GM18511 (cell line): ENCODE results near the gene SSMEM1.
"Not testable (repeated sequence)": the region's sequence is repeated elsewhere in the genome, so short reads cannot be mapped to it uniquely, and the experiment has no call there.

Experiments used
- ATAC-seq: cut with Tn5 transposase; IDR thresholded peaks from one replicate; pipeline ENCODE4 v1.9.1; 2021; ENCODE audit warnings: mild to moderate bottlenecking, moderate library complexity; ENCODE audit not compliant: unreplicated experiment

Gene SSMEM1

DNA sequence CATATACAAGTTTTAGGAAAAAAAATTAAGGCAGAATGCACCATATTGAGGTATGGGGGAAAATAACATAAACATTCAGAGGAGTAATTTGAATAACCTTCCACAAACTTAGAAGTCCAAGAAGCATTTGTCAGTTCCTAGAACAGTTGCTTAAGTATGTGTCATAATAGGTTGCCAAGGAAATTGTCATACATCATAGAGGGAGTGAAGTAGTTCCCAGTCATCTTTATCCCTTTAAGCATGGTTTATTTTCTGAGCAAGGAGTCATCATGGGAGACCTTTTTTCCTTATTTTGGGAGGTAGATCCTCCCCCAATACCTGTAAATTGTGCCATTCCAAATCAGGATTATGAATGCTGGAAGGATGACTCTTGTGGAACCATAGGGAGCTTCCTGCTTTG is at the start of gene SSMEM1:
TSS of gene SSMEM1 (plus strand) at position 219 of the 400 bp plus-strand sequence. CDS start at position 270, 51 bp downstream.
- ATAC-seq = no peak

GRCh38 chr7:130160023-130160422 is 47.6 kb upstream of the SSMEM1 start:
- ATAC-seq = no peak

- no peak for ATAC-seq
Observed at GRCh38 chr7:130160455-130160854, 47.2 kb upstream of the SSMEM1 start.

- ATAC-seq = no peak
Observed at GRCh38 chr7:130162196-130162595, 45.5 kb upstream of the SSMEM1 start.

DNA sequence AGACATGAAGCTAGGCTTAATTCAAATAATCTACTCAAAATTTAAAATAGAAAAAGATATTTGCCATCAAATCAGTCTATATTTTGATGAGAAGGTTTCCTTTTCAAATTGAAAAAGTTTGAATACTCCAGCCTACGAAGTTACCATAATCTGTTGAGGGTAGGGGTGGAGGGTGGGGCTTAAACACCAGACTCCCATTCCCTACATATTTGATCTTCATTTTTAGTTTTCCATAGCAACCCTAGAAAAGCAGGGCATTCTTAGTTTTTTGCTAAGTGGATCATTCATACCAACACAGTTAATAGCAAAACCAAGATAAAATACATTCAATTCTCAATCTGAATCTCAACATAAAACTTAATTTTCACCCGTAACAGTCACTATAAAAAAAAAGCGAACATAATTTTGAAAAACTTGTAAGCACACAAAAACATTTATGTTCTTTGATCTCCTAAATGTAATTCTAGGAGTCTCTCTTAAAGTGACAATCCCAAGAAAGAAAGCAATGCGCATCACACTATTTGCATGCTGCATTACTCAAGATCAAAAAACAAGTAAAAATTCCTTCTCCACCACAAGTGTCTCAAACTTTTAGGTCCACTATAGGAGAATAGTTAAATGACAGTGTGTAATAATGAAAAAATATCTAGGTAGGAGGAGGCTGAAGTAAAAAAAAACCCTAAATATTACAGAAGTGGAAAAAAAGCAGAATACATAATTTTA is 33.3 kb upstream of the SSMEM1 start:
- ATAC-seq = no peak

DNA sequence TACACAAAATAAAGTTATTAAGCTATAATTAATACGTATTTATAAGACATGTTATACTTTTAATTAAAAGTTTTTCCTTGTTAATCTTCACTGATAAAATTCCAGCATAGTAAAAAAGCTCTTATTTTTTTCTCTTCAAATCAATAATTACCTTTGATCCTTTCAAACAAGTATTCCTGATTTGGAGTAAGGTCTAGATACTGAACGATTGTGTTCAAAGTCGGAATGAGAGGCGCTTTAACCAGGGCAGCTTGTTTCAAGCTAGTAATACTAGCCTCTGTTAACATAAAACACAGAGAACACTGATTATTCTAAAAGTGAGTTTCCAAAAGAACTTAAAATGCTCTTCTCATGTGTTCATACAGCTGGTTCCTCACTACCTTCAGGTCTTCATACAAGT is 29.4 kb upstream of the SSMEM1 start:
- no peak for ATAC-seq

- ATAC-seq = no peak
Observed at GRCh38 chr7:130179631-130180030, 28.0 kb upstream of the SSMEM1 start.

DNA sequence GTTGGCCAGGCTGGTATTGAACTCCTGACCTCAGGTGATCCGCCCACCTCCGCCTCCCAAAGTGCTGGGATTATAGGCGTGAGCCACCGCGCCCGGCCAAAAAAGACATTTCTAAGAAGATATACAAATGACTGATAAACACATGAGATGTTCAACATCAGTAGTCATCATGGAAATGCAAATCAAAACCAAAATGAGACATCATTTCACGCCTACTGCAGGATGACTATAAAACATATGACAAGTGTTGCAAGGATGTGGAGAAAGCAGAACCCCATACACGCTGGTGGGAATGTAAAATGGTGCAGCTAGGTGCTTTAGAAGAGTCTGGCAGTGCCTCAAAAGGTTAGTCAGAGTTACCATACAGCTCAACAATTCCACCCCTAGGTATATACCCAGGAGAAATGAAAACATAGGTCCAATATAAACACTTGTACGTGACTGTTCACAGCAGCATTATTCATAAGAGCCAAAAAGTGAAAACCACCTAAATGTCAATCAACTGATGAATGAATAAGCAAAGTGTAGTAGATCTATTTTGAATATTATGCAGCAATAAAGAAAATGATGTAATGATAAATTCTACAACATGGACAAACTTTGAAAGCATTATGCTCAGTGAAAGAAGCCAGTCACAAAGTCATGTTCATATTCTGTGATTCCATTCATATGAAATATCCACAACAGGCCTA is 26.9 kb upstream of the SSMEM1 start:
- no peak for ATAC-seq

GRCh38 chr7:130181263-130181605 is 26.4 kb upstream of the SSMEM1 start:
- no peak for ATAC-seq

DNA sequence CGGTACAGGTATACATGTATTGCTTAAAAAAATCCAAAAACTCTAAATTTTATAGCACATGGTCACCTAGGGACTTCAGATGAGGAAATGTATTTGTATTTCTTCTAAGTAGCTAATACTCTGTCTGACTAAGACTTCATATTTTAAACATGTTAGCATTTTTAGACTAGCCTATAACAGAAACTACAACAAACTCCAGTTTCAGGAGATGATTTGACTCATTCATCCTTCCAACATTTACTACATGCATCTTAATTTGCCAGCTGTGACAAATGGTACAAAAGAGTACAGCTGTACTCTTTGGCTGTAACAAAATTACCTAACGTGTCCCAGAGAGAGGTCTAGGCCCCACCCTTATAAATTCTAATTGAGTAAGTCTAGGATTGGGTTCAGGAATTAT is 24.7 kb upstream of the SSMEM1 start:
- peak; percentile 81 for ATAC-seq

DNA sequence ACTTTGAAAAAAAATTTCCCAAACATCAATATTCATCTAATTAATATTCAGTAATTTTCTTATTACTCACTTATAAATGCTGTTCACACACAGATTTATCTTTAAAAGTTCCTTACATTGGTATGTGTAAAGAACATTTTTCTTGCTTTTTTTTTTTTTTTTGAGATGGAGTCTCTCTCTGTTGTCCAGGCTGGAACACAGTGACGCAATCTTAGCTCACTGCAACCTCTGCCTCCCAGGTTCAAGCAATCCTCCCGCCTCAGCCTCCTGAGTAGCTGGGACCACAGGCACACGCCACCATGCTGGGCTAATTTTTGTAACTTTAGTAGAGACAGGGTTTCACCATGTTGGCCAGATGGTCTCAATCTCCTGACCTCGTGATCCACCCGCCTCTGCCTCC is 23.3 kb upstream of the SSMEM1 start:
- not testable (repeated sequence) for ATAC-seq

DNA sequence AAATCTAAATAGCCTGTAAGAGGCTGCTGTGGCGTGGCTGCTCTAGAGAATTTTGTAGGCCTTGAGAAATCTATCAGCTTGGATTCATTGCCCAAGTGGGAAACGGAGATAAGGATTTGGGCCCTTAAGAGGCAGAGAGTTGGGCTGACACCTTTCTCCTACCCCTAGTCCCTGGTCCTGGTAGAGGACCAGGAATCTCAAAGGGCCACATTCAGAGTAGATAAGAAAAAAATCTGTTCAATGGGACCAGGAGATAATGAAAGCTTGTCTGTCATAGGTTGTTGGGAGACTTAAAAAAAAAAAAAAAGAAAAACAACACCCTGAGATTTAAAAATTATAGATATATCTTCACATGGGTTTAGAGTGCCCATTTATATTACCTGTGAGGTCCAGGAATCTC is 20.3 kb upstream of the SSMEM1 start:
- no peak for ATAC-seq

DNA sequence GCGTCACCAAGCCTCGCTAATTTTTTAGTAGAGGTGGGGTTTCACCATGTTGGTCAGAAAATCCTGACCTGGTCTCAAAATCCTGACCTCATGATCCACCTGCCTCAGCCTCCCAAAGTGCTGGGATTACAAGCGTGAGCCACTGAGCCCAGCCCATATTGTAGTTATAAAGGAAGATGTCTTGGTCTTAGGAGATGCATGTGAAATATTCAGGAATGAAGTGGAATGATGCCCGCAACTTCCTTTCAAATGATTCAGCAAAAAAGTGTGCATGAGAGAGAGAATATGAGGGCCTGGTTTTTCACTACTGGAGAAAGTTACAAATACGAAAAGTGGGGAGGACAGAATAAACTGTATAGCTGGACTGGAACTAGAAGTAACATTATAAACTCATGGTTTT is 18.3 kb upstream of the SSMEM1 start:
- ATAC-seq = no peak

DNA sequence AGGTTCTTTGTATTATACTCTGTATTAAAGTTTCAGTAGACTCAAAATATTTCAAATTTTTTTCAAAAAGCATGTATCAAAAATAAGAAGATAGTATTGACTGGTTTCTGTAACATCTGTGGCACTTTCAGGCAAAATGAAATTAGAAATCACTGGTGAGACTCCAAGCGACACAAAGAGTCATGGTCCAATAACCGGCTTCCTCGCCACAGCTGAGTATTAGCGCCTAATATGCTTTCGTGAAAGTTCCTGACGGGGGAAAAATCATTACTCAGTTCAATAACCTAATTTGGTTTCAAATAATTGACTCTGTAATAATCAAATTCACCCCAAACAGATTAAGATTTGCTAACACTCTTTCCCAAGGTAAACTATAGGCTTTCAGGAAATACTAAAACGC is 15.9 kb upstream of the SSMEM1 start:
- ATAC-seq = no peak

- ATAC-seq = no peak
Observed at GRCh38 chr7:130195396-130195795, 12.3 kb upstream of the SSMEM1 start.

GRCh38 chr7:130196476-130196875 is 11.2 kb upstream of the SSMEM1 start:
- no peak for ATAC-seq

- no peak for ATAC-seq
Observed at GRCh38 chr7:130197094-130197493, 10.6 kb upstream of the SSMEM1 start.

GRCh38 chr7:130201796-130202195 is 5.9 kb upstream of the SSMEM1 start:
- ATAC-seq = no peak

DNA sequence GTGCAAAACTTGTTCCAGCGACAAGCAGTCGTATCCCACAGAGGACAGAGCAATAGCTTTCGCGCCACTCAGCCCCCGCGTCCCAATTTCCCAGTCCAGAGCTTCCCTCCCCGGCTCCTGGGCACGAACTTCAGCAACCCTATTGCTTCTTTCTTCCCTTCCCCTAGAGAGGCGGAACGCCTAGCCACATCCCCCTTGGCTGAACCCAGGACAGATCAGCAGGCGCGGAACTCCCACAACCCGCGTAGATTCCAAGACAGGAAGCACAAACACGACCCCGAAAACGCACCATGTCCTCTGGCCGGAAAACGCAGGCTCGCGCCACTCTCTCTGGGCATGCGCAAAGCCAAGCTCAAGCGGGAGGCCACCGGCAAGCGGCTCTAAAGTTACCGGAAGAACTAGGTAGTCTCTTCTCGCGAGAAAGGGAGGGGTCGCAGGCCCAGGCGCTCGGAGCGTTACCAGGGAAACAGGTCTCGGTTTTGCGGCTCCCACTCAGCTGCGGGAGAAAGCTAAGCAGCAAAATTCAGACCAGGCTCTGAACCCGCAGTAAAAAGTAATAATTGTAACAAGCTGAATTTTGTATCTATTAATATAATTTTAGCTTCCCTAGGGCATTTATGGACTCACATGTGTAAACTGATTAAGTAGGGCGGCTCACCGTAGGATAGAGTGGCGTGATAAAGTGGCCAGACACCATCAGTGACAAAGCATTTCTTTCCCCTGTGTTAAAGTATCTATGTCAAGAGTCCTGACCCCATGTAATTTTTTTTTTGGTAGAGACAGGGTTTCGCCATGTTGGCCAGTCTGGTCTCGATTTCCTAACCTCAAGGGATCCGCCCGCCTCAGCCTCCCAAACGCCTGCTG is 2.3 kb upstream of the SSMEM1 start, which contains the start of gene TMEM209:
TSS of gene TMEM209 (minus strand) at position 323 of the 864 bp plus-strand sequence. CDS start at position 292, 31 bp downstream.
- ATAC-seq = peak; percentile 99

- no peak for ATAC-seq
Observed at GRCh38 chr7:130207033-130207432, 627 bp upstream of the SSMEM1 start.

- ATAC-seq = no peak
Observed at GRCh38 chr7:130208516-130208915, 856 bp downstream of the SSMEM1 start.
